NB4 (cell line): ENCODE measurements around the gene ZNF423.

Experiments
- POLR2A ChIP-seq: IDR thresholded peaks from 2 replicates; pipeline ENCODE4 v1.6.1; 2011; ENCODE audit warnings: mild to moderate bottlenecking; ENCODE audit not compliant: insufficient read length; ENCODE audit errors: extremely low read depth
- TF ChIP-seq, protein P1 (sequence below): IDR thresholded peaks from one replicate; pipeline ENCODE4 v1.5.1; 2012; ENCODE audit warnings: low read depth, low read length

DNA sequence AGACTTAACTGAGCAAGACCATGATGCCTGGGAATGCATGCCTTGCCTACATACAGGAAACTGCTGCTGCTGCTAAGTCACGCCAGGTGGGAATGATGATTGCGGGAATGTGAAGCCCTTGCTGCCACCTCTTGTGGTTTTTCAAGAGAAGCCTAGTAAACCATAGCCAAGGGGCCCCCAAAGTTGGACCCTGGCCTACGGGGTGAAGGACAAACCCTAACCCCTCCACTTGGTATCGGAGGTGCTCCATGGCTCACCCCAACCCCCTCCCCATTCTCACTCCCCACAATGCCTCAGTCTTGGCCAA lies 233.9 kb downstream of the ZNF423 start:
- TF ChIP-seq POLR2A, result no peak
- TF ChIP-seq, protein P1, sequence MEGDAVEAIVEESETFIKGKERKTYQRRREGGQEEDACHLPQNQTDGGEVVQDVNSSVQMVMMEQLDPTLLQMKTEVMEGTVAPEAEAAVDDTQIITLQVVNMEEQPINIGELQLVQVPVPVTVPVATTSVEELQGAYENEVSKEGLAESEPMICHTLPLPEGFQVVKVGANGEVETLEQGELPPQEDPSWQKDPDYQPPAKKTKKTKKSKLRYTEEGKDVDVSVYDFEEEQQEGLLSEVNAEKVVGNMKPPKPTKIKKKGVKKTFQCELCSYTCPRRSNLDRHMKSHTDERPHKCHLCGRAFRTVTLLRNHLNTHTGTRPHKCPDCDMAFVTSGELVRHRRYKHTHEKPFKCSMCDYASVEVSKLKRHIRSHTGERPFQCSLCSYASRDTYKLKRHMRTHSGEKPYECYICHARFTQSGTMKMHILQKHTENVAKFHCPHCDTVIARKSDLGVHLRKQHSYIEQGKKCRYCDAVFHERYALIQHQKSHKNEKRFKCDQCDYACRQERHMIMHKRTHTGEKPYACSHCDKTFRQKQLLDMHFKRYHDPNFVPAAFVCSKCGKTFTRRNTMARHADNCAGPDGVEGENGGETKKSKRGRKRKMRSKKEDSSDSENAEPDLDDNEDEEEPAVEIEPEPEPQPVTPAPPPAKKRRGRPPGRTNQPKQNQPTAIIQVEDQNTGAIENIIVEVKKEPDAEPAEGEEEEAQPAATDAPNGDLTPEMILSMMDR, result no peak
